HG02840 (cell line): ENCODE data around the gene CCDC82.
A peak's percentile ranks its signal among the peaks of the same experiment; 100 is the strongest.
"Not testable (repeated sequence)": the region's sequence is repeated elsewhere in the genome, so short reads cannot be mapped to it uniquely, and the experiment has no call there.

Experiments
- ATAC-seq: cut with Tn5 transposase; IDR thresholded peaks from one replicate; pipeline ENCODE4 v1.9.1; 2021; ENCODE audit warnings: mild to moderate bottlenecking, moderate library complexity, moderate number of reproducible peaks; ENCODE audit not compliant: unreplicated experiment, low FRiP score

Gene CCDC82

DNA sequence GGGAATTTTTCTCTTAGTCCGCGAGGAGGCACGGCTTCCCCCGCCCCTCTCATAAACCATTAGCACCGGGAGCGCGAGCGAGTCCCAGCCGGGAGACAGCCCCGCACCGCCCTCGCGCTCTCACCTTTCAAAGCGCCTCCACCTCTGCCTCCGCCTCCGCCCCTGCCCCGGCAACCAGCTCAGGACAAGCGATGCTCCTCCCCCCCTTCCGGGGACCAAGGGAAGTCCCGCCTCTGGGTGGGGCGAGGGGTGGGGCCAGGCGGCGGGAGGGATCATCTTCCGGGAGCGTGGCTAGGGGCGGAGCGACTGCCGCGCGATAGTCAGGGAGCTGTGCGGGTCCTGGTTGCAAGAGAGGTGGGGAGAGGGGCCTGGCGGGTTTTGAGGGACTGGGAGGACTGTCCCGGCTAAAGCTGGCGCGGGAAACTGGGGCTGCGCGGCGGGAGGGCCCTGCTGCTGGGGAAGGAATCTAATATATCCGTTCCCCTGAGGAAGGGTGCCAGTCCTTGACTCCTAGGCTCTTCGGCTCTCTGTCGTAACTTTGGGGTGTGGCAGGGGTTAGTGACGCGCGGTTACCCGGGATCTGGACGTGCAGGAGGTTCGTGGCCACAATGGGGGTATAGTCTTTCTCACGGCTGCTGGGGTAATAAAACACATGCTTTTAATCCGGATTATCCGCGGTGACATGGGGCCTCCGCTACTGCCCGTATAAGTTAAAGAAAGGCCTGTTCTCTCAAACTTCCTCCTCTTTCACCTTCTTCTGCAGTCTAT, at the start of gene CCDC82, which contains the start of gene JRKL:
Gene CCDC82 (minus strand): TSS at position 193 of the 768 bp plus-strand sequence. CDS start 5,165 bp downstream, outside the sequence.
Gene JRKL (plus strand): TSS at position 294 of the 768 bp plus-strand sequence. CDS start 637 bp downstream, outside the sequence.
- ATAC-seq = peak; percentile 92

DNA sequence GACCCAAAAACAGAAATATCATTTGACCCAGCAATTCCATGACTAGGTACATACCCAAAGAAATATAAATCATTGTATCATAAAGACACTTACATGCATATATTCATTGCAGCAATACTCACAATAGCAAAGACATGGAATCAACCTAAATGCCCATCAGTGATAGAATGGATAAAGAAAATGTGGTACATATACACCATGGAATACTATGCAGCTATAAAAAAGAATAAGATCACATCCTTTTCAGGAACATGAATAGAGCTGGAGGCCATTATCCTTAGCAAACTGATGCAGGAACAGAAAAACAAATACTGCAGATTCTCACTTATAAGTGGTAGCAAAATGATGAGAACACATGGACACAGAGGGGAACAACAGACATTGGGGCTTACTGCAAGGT, 42.9 kb upstream of the CCDC82 start:
- not testable (repeated sequence) for ATAC-seq

DNA sequence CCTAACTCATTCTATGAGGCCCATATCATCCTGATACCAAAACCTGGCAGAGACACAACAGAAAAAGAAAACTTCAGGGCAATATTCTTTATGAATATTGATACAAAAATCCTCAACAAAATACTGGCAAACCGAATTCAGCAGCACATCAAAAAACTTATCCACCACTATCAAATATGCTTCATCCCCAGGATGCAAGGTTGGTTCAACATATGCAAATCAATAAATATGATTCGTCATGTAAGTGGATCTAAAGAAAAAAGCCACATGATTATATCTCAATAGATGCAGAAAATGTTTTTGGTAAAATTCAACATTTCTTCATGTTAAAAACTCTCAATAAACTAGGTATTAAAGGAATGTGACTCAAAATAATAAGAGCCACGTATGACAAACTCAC, 41.0 kb upstream of the CCDC82 start:
- no peak for ATAC-seq

DNA sequence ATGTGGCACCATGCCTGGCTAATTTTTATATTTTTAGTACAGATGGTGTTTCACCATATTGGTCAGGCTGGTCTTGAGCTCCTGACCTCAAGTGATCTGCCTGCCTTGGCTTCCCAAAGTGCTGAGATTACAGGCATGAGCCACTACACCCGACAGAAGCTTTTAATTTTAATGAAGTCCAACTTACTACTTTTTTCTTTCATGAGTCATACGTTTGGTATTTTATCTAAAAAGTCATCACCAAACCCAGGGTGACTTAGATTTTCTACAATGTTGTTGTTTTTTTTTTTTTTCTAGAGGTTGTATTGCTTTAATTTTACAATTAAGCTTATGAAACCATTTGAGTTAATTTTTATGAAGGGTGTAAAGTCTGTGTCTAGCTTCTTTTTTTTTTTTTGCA, 35.0 kb upstream of the CCDC82 start:
- ATAC-seq = no peak

DNA sequence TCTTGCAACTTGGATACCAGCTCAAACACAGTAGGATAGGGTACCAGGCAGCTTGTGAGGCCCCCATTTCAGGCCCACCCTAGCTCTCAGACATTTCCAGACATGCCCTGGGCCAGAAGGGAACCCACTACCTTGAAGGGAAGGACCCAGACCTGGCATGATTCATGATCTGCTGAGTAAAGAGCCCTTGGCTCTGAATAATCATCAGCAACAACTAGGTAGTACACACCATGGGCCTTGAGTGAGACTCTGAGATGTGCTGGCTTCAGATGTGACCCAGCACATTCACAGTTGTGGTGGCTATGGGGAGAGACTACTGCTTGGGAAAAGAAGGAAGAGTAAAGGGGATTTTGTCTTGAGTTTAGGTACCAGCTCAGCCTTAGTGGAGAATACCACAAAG, 23.7 kb upstream of the CCDC82 start:
- no peak for ATAC-seq

DNA sequence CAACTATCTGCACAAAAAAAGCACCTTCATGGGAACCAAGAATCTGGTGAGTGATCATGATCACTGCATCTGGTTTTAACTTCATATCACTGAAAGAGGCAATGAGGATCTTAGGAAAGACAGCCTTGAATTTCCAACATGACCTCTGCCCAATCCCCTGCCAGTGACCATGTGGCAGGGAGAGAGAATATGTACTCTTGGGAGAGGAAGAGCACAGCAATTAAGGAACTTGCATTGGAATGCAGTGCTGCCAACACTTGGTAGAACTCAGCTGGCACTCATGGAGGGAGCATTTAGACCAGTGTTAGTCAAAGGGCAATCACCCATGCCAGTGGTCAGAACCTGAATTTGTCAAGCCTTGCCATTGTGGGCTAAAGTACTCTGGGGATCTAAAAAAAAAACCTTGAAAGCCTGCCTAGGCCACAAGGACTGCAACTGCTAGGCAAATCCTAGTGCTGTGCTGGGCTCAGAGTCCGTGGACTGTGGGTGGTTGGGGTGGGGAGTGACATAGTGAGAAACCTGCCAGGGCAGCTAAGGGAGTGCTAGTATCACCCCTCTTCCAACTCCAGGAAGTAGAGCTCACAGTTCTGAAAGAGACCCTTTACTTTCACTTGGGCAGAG, 23.2 kb upstream of the CCDC82 start:
- ATAC-seq = no peak

DNA sequence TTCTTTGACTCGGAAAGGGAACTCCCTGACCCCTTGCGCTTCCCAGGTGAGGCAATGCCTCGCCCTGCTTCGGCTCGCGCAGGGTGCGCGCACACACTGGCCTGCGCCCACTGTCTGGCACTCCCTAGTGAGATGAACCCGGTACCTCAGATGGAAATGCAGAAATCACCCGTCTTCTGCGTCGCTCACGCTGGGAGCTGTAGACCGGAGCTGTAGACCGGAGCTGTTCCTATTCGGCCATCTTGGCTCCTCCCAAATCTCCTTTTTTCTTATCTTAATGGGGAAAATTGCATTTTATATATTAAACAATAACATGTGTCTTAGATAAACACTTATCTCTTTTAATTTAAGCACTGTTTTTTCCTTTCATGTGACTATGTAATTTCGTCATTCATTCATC, 21.7 kb upstream of the CCDC82 start:
- not testable (repeated sequence) for ATAC-seq

DNA sequence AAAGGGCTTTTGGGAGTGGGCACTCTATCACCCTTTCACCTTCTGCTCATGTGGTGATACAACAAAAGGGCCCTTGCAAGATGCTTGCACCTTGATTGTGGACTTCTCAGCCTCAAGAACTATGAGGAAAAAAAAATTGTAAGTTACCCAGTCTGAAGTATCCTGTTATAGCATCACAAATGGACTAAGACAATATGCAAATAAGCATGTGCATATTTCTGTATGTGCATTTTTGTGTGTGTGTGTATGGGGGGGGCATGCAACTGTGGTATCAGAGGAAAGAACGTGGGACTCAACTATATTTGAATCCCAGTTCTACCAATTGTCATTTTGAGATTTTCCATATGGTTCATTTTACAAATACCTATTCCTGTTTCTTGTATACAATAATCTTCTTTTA, 11.0 kb upstream of the CCDC82 start:
- ATAC-seq = no peak

DNA sequence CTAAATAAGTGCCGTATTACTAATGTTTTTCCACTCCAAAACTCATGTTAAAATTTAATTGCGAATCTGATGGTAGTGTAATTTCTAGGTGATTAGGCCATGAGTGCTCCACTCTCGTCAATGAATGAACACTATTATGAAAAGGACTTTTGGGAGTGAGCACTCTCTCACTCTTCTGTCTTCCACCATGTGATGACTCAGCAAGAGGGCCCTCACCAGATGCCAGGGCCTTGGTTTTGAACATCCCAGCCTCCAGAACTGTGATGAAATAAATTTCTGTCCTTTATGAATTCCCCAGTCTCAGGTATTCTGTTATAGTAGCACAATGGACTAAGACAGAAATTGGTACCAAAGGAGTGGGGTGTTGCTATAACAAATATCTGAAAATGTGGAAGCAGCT, 8.2 kb upstream of the CCDC82 start:
- no peak for ATAC-seq

DNA sequence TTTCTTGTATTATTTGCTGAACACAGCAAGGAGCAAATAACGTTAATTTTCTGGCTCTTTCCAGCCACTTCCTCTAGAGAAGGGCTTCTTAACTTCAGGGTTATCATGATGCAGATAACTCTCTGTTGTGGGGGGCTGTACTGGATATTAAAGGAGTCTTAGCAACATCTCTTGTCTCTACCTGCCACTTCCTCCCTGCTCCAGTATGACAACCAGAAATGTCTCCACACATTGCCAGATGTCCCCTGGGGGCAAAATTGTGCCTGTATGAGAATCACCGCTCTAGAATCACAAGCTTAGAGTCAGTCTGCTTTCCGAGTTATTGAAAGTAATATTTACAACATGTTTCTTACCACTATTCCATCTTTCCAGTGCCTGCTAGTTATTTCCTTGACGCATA, 6.9 kb upstream of the CCDC82 start:
- ATAC-seq = no peak

DNA sequence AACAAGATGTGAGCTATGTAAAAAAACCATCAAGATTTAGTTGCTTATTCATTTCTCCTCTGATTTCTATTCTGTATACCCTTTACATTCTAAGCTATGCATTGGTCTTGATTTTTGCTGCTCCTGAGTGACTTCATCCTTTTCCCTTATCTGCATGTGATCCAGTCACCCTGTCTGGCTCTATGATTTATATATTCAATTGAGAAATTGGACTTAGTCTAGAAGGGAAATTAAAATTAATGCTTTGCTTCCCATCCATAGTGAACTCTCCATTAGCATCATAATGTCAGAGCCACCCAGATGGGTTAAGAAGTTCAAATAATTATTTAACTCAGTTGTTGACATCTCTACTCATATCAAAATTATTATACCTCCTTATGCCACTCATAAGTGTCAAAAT, 5.1 kb upstream of the CCDC82 start:
- ATAC-seq = no peak

DNA sequence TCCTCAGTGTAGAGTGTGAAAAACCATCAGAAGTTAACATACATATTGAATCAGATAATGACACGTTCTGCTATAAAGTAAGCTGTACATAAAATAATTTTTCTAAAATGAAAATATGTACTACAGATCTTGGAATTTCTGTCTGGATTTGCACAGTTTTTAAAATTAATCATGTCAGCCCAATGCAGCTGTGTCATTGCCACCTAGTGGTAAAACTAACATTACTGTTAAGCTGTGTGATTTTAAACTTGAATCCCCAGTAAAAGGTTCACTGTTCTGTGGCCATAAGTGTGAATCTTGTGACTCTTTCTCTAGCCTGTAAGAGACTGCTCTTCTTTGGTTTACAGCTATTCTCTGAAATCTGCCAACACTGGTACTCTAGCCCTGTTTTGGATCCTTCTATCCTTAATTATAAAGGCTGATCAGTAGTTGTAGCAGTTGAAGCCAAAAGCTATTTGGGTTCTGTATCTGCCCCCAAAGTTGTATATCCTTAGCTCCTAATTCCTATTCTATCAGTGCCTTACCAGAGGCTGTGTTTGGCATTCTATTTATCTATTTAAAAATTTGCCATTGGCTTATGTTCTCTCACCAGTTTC, 4.1 kb upstream of the CCDC82 start:
- ATAC-seq = no peak

DNA sequence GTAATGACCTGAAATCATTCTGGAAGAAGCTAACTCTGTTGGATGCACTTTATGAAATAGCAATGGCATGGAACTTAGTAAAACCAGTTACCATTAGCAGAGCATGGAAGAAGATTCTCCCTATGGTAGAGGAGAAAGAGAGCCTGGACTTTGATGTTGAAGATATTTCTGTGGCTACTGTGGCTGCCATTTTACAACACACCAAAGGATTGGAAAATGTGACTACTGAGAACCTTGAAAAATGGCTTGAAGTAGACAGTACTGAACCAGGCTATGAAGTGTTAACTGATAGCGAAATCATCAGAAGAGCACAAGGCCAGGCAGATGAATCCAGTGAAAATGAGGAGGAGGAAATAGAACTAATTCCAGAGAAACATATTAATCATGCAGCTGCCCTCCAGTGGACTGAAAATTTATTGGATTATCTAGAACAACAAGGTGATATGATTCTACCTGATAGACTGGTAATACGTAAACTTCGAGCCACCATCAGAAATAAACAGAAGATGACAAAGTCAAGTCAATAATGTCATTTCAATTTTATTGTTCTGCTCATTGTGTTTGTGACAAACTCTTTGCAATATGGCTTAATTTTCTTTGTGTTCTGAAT, 2.1 kb upstream of the CCDC82 start:
- ATAC-seq = no peak

DNA sequence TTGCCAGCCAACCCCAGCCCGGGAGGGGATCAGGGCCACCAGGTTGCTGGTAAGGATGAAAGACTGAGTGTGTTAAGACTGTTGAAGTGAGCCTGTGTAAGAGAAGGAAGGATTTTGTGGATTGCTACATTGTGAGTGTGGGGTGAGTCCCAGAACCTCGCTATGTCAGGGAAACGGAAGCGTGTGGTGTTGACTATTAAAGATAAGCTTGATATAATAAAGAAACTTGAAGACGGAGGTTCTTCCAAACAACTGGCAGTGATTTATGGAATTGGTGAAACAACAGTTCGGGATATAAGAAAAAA, 728 bp upstream of the CCDC82 start:
- no peak for ATAC-seq

DNA sequence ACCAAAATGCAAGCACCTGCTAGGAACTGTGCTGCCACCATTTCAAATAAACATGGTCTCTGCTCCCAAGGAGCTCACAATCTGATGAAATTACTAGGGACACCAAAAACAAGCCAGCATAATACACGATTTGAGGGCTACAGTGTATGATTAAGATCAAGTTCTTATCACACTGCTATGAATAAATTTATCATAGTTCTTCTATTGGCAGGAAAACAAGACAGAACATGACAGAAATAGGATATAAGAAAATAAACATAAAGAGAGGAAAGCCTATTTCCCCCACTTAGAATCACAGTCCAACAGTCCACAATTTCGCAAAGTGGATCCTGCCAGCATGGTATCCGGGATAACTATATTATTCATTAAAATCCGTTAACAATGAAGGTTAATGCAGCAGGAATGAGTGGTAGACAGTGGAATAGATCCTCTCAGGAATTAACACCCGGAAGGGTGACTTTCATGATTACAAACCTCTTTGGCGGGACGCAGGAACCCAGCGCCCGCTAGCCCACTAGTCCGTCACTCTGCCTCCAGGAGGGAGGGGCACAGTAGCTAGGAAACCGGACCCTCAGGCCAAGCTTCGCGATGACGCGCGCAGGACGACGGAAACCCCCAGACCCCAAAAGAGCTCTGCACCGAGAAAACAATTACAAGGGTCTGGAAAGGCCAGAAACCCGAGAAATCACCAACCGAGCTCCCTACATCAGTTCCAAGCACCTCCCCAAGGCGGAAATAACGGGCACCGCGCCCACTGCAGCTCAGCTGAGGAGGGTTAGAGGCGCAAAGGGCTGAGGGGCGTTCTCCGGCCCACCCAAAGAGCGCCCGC, 607 bp downstream of the CCDC82 start:
- ATAC-seq = peak; percentile 53

DNA sequence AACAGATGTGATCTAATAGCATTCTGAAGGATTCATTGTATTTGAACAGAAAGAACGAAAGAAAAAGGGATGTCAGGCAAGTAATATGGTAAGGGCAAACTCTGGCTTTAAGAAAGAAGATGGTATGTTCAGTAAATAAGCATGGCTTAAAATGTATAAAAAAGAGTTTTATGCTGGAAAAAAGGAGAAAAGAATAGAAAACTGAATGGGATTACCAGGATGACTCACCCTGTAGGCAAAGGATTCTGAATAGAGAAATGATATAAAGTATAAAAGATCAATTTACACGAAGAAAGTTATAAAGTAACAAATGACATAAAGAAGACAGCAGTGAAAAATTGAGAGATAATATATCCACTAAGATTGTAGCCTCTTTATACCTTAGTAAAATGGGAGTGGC, 4.5 kb downstream of the CCDC82 start:
- ATAC-seq = no peak

DNA sequence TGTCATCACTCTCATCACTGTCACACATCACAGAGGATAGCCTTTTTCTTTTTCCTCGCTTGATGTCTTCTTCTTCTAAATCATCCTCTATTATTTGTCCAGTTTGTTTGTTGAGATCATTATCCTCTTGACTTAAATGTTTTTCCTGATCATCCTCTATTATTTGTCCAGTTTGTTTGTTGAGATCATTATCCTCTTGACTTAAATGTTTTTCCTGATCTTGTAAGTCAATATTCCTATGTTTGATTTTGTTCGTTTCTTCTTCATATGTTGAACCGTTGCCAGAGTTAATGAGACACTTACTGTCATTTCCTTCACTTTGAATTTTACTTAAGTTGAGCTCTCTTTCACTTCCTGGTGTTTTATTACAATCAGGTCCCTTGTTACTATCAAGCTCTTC, 5.6 kb downstream of the CCDC82 start:
- no peak for ATAC-seq

DNA sequence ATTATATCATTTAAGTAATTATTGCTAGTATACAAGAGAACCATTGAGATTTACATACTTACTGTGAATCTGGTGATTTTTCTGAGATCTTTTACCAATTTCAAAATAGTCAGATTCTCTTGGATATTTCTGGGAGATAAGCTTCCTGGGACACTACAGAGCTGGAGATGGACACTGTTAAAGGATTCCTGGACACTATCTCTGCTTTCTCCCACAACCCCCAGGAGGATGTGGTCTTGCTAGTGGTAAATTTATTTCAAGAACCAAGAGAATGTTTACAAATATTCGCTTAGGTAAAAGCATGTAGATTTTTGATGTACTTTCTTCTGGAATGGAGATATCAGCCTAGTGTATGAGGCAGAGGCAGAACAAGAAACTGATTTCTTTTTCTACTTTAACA, 12.9 kb downstream of the CCDC82 start:
- ATAC-seq = no peak

DNA sequence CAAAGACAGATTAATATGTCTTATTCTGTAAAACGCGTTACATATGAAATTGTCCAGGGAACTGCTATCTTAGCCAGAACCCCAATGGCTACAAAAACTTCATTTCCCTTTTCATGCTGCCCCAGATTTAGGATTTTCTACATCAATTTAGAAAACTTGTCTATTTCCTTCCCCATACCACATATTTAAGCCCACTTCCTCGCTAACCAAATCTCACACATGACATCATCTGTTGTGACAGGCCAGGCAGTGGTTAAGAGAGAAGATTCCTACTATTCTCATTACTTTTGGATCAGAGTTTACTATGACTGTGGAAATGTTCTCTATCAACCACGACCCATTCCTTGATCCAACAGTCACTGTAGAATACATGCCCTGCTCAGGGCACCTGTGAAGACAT, 15.9 kb downstream of the CCDC82 start:
- no peak for ATAC-seq

DNA sequence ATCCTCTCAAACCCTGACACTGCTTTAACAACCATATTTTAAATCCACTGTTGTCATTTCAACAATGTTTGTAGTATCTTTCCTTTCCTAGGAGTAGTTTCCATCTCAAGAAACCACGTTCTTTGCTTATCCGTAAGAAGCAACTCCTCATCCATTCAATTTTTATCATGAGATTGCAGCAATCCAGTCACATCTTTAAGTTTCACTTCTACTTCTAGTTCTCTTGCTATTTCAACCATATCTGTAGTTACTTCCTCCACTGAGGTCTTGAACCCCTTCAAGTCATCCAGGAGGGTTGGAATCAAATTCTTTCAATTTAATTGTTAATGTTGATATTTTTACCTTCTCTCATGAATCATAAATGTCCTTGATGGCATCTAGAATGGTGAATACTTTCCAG, 22.4 kb downstream of the CCDC82 start:
- no peak for ATAC-seq

DNA sequence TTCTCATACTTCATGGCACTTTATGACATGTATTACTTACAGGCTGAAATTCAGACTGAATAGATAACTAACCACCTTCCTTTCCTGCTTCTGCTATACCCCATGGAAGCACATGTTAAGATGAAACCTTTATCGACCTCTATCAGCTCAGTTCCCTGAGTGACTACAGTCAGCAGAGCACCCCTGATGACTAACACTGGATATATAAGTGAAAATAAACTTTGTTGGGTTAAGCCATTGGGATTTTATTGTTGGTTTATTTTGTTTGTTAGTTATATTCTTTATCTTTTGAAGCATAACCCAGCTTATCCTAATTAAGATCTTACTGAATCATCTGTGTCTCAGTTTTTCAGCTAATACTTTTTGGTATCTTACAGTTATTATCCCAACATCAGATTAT, 23.7 kb downstream of the CCDC82 start:
- ATAC-seq = no peak
